H1 (cell line): Measurements from ENCODE around the gene SPOPL. TPM values are rescaled to one million over a fixed set of nuclear protein-coding genes. Genes with fewer than 3 reads are reported as not detected.

Experiments
- CTCF ChIA-PET: fragments of 300-600 bp; sonication (Branson Sonifier 250); formaldehyde crosslinking; loops from one replicate; lab custom pipeline; 2021; ENCODE audit not compliant: partially characterized antibody; lab: Charles Lee
- POLR2A ChIA-PET: fragments of 300-600 bp; sonication (Branson Sonifier 250); formaldehyde crosslinking; loops from one replicate; lab custom pipeline; 2021; ENCODE audit warnings: inconsistent platforms; ENCODE audit not compliant: partially characterized antibody; lab: Charles Lee
- DNase-seq, 2 experiments: peaks; one replicate each; pipeline versions ENCODE4 v3.0.0 to v3.0.0-alpha.2; 2010 to 2022; ENCODE audit warnings: low spot score in 2 of 2, low read depth in 1 of 2, mixed read lengths in 1 of 2
- FAIRE-seq: peaks from 2 replicates; lab custom pipeline; 2011; peaks lifted over from hg19 to GRCh38; lab: Jason Lieb, UNC
- H2AFZ ChIP-seq: 2 replicates; pipeline ENCODE4 v1.8.1; 2012; ENCODE audit warnings: low read length, inconsistent platforms
- H2AK5ac ChIP-seq: 2 replicates; pipeline ENCODE4 v1.6.1; 2013; ENCODE audit warnings: low read depth, low read length
- H2BK120ac ChIP-seq: replicated peaks from 2 replicates; pipeline ENCODE3; 2013; ENCODE audit warnings: low read depth, low read length, inconsistent platforms
- H2BK12ac ChIP-seq: 2 replicates; pipeline ENCODE4 v1.6.1; 2013; ENCODE audit warnings: low read depth, low read length
- H2BK15ac ChIP-seq: 2 replicates; pipeline ENCODE4 v1.6.1; 2013; ENCODE audit warnings: low read length
- H2BK20ac ChIP-seq: 2 replicates; pipeline ENCODE4 v1.6.1; 2013; ENCODE audit warnings: low read length
- H2BK5ac ChIP-seq: 2 replicates; pipeline ENCODE4 v1.6.1; 2013; ENCODE audit warnings: low read depth, low read length
- H3K14ac ChIP-seq: 2 replicates; pipeline ENCODE4 v1.6.1; 2013; ENCODE audit warnings: inconsistent platforms; ENCODE audit not compliant: insufficient read length
- H3K18ac ChIP-seq: 2 replicates; pipeline ENCODE4 v1.6.1; 2013; ENCODE audit warnings: low read length; ENCODE audit errors: extremely low read depth
- H3K23ac ChIP-seq: 2 replicates; pipeline ENCODE4 v1.6.1; 2013; ENCODE audit warnings: inconsistent platforms; ENCODE audit not compliant: insufficient read length
- H3K23me2 ChIP-seq: 2 replicates; pipeline ENCODE4 v1.6.1; 2013; ENCODE audit warnings: low read depth, low read length
- H3K27ac ChIP-seq: 2 replicates; pipeline ENCODE4 v1.6.1; 2011; ENCODE audit warnings: low read depth, low read length, inconsistent platforms
- H3K27me3 ChIP-seq, 4 experiments: replicated peaks in 1 of 4; 1 replicate in 1 of 4; 2 replicates in 3 of 4; pipeline versions ENCODE4 v1.6.1 to v1.8.1; 2011 to 2013; ENCODE audit warnings: low read length in 3 of 4, mild to moderate bottlenecking in 3 of 4, inconsistent platforms in 2 of 4, mixed read lengths in 2 of 4, moderate library complexity in 1 of 4; ENCODE audit not compliant: control insufficient read depth in 3 of 4, insufficient read depth in 3 of 4; ENCODE audit errors: extremely low read depth in 1 of 4
- H3K36me3 ChIP-seq, 4 experiments: 2 replicates each; pipeline versions ENCODE4 v1.6.1 to v1.8.1; 2011 to 2013; ENCODE audit warnings: mild to moderate bottlenecking in 4 of 4, low read length in 3 of 4, moderate library complexity in 2 of 4, control low read depth in 1 of 4, inconsistent platforms in 1 of 4; ENCODE audit not compliant: insufficient read depth in 4 of 4, control insufficient read depth in 2 of 4
- H3K4ac ChIP-seq: replicated peaks from 2 replicates; pipeline ENCODE3; 2013; ENCODE audit warnings: low read length, low read depth, mixed read lengths, inconsistent platforms; ENCODE audit not compliant: insufficient read length
- H3K4me1 ChIP-seq, 4 experiments: replicated peaks in 1 of 4; 1 replicate in 1 of 4; 2 replicates in 3 of 4; pipeline versions ENCODE4 v1.6.1 to v1.8.1; 2011 to 2013; ENCODE audit warnings: low read length in 3 of 4, inconsistent platforms in 2 of 4, mixed read lengths in 1 of 4; ENCODE audit not compliant: insufficient read depth in 4 of 4, control insufficient read depth in 3 of 4
- H3K4me2 ChIP-seq, 2 experiments: 2 replicates each; pipeline versions ENCODE4 v1.6.1 to v1.8.1; 2011 to 2013; ENCODE audit warnings: low read depth in 2 of 2, low read length in 2 of 2, control low read depth in 1 of 2, inconsistent platforms in 1 of 2, mild to moderate bottlenecking in 1 of 2; ENCODE audit not compliant: insufficient read depth in 1 of 2
- H3K4me3 ChIP-seq, 4 experiments: fragments of 200-600, 300-600 bp in 1 of 4; sonication (generic), shearing (Covaris generic), sonication (Bioruptor Twin) in 1 of 4; 2 replicates each; pipeline versions ENCODE4 v1.5.1 to v1.8.1; 2011 to 2016; ENCODE audit warnings: low read length in 4 of 4, low read depth in 3 of 4, control low read depth in 2 of 4, inconsistent platforms in 2 of 4, mild to moderate bottlenecking in 2 of 4, mixed read lengths in 1 of 4, moderate library complexity in 1 of 4; ENCODE audit not compliant: insufficient read depth in 2 of 4; ENCODE audit errors: extremely low read depth in 1 of 4
- H3K56ac ChIP-seq: replicated peaks from 2 replicates; pipeline ENCODE3; 2013; ENCODE audit warnings: low read depth, mild to moderate bottlenecking, mixed read lengths, low read length, inconsistent platforms; ENCODE audit not compliant: insufficient read length
- H3K79me1 ChIP-seq: 2 replicates; pipeline ENCODE4 v1.6.1; 2013; ENCODE audit warnings: low read depth, low read length, control low read depth
- H3K79me2 ChIP-seq, 2 experiments: 2 replicates each; pipeline versions ENCODE4 v1.6.1 to v1.8.1; 2012 to 2013; ENCODE audit warnings: low read length in 2 of 2, mild to moderate bottlenecking in 2 of 2, inconsistent platforms in 1 of 2; ENCODE audit not compliant: insufficient read depth in 2 of 2, control insufficient read depth in 1 of 2
- H3K9ac ChIP-seq, 4 experiments: replicated peaks in 1 of 4; 1 replicate in 1 of 4; 2 replicates in 3 of 4; pipeline versions ENCODE4 v1.6.1 to v1.8.1; 2011 to 2013; ENCODE audit warnings: low read depth in 3 of 4, low read length in 3 of 4, control low read depth in 2 of 4, mild to moderate bottlenecking in 2 of 4, moderate library complexity in 2 of 4, inconsistent platforms in 1 of 4; ENCODE audit errors: extremely low read depth in 1 of 4
- H3K9me3 ChIP-seq, 2 experiments: 2 replicates each; pipeline versions ENCODE4 v1.6.1 to v1.8.1; 2012 to 2013; ENCODE audit warnings: mild to moderate bottlenecking in 2 of 2, moderate library complexity in 2 of 2, control low read depth in 1 of 2, inconsistent platforms in 1 of 2, low read depth in 1 of 2, low read length in 1 of 2, mixed read lengths in 1 of 2; ENCODE audit not compliant: insufficient read depth in 2 of 2
- H4K20me1 ChIP-seq, 2 experiments: replicated peaks in 1 of 2; 2 replicates each; pipeline versions ENCODE3 to v1.8.1; 2011 to 2013; ENCODE audit warnings: inconsistent platforms in 2 of 2, low read length in 2 of 2, mild to moderate bottlenecking in 1 of 2; ENCODE audit not compliant: insufficient read depth in 2 of 2, control insufficient read depth in 1 of 2
- H4K5ac ChIP-seq: 2 replicates; pipeline ENCODE4 v1.6.1; 2013; ENCODE audit warnings: low read length, low read depth, mixed read lengths, inconsistent platforms; ENCODE audit not compliant: insufficient read length
- H4K8ac ChIP-seq: 2 replicates; pipeline ENCODE4 v1.8.0; 2013; ENCODE audit warnings: mild to moderate bottlenecking, moderate library complexity, low read length, inconsistent platforms; ENCODE audit not compliant: insufficient read depth; ENCODE audit errors: extremely low read depth
- H4K91ac ChIP-seq: replicated peaks from 2 replicates; pipeline ENCODE3; 2013; ENCODE audit warnings: low read length, mixed read lengths, inconsistent platforms; ENCODE audit not compliant: insufficient read length
- BRCA1 ChIP-seq: IDR thresholded peaks from 2 replicates; pipeline ENCODE4 v1.6.1; 2012; ENCODE audit warnings: low read depth, low read length, improper control_type of control experiment
- GTF2F1 ChIP-seq: IDR thresholded peaks from 2 replicates; pipeline ENCODE4 v1.6.1; 2012; ENCODE audit warnings: low read depth, low read length, improper control_type of control experiment, borderline replicate concordance
- HDAC2 ChIP-seq, 2 experiments: fragments of 300-600 bp in 1 of 2; sonication (generic) in 1 of 2; IDR thresholded peaks; 2 replicates each; pipeline ENCODE4 v1.6.1; 2011 to 2012; ENCODE audit warnings: low read depth in 2 of 2, low read length in 2 of 2, mild to moderate bottlenecking in 2 of 2, moderate library complexity in 2 of 2, borderline replicate concordance in 1 of 2, inconsistent platforms in 1 of 2
- KDM4A ChIP-seq: IDR thresholded peaks from one replicate; pipeline ENCODE4 v1.7.1; 2012; ENCODE audit warnings: low read depth, mild to moderate bottlenecking, moderate library complexity, low read length, inconsistent platforms; ENCODE audit not compliant: severe bottlenecking
- NANOG ChIP-seq: IDR thresholded peaks from 2 replicates; pipeline ENCODE4 v1.6.1; 2011; ENCODE audit warnings: low read length, low read depth, mild to moderate bottlenecking, inconsistent platforms; ENCODE audit not compliant: insufficient read depth, poor library complexity, severe bottlenecking
- POLR2A ChIP-seq, 2 experiments: IDR thresholded peaks; 1 replicate in 1 of 2; 2 replicates in 1 of 2; pipeline ENCODE4 v1.6.1; 2011; ENCODE audit warnings: low read depth in 2 of 2, low read length in 2 of 2, mild to moderate bottlenecking in 2 of 2; ENCODE audit errors: control extremely low read depth in 1 of 2
- SRF ChIP-seq: IDR thresholded peaks from 2 replicates; pipeline ENCODE4 v1.6.1; 2011; ENCODE audit warnings: mild to moderate bottlenecking, low read depth, low read length, moderate library complexity
- TBP ChIP-seq: IDR thresholded peaks from 2 replicates; pipeline ENCODE4 v1.6.1; 2011; ENCODE audit warnings: low read depth, low read length, improper control_type of control experiment
- YY1 ChIP-seq: IDR thresholded peaks from 2 replicates; pipeline ENCODE4 v1.6.1; 2011; ENCODE audit warnings: low read depth, mild to moderate bottlenecking, low read length
- ZNF274 ChIP-seq: IDR thresholded peaks from 2 replicates; pipeline ENCODE4 v1.7.0; 2012; ENCODE audit warnings: low read length, borderline replicate concordance; ENCODE audit errors: extremely low read depth
- WGBS, 2 experiments: shearing (Covaris generic) in 1 of 2; methylation state at CpG; one replicate each; pipeline versions ENCODE4 v1.1.6 to v1.1.7; 2013 to 2015; ENCODE audit warnings: low lambda C conversion rate in 2 of 2, mixed read lengths in 2 of 2, inconsistent platforms in 1 of 2, low coverage in 1 of 2, missing lambda C conversion rate in 1 of 2; ENCODE audit not compliant: insufficient replicate concordance in 2 of 2, insufficient coverage in 1 of 2, insufficient read length in 1 of 2; ENCODE audit errors: extremely low coverage in 1 of 2, missing lambda C conversion rate in 1 of 2; 5-methylcytosine and 5-hydroxymethylcytosine counted together
- polyA plus RNA-seq, 7 experiments: library from polyadenylated mRNA; depleted of rRNA in 3 of 7; stranded (reverse) in 5 of 7; unstranded in 2 of 7; fragments of >200 nt in 5 of 7; fragments of 200-250 nt in 2 of 7; gene quantifications; 1 replicate in 5 of 7; 2 replicates in 1 of 7; 4 replicates in 1 of 7; pipeline versions ENCODE4 v1.2.1 to v1.2.3, GENCODE V29; 2011 to 2013; ENCODE audit warnings: missing spikeins in 2 of 7, mixed read lengths in 2 of 7
- total RNA-seq: library from RNA; stranded (reverse); fragmentation: NEBNext Ultra II Directional; extraction: Animal tissue kit (Norgen Biotek cat#: 25700); gene quantifications from 2 replicates; pipeline ENCODE4 v1.2.1, GENCODE V29; 2021

SPOPL gene
- total and polyA plus RNA-seq, 2 of the 8 experiments (the other 6 are each of a cell fraction or from before 2014, with no cell fraction given) = 1.9 to 14.5 TPM

DNA sequence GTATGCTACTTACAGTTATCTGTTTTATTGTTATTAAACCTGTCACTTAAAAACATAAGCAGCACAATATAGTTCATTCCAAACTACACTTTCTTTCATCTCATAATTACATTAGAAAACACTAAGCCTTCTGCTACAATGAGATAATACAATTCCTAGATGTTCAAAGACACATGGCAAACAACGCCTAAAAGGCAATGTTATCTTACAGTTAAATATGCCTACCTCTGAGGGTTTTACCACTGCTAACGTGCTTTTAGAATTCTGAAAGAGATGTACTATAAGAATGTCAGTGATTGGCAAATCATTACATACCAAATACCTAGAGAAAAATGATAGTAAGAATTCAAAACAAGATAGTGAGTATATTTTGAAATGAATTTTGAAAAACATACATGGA, 46.8 kb upstream of the SPOPL start:
- H2BK5ac ChIP-seq = no peak overlapping the region
- no peak overlapping the region for H3K4me3 ChIP-seq
- no peaks in the 10 kb centered on the region for H3K79me2 ChIP-seq
- H3K36me3 ChIP-seq = no peaks in the 10 kb centered on the region
- no peaks in the 10 kb centered on the region for H4K20me1 ChIP-seq
- H3K4ac ChIP-seq = no peak overlapping the region
- no peak overlapping the region for H4K91ac ChIP-seq
- H3K56ac ChIP-seq = no peak overlapping the region
- FAIRE-seq (no peak), DNase-seq (no peak)
- no peak overlapping the region for H2AK5ac ChIP-seq
- no peak overlapping the region for H3K23ac ChIP-seq
- no peak overlapping the region for H3K27ac ChIP-seq
- H4K8ac ChIP-seq = no peak overlapping the region
- no peak overlapping the region for H3K9ac ChIP-seq
- H3K27me3 ChIP-seq = no peaks in the 10 kb centered on the region
- CTCF ChIA-PET = no interaction called here
- no peak overlapping the region for H3K14ac ChIP-seq
- no peaks in the 10 kb centered on the region for H3K23me2 ChIP-seq
- H3K9me3 ChIP-seq = no peaks in the 10 kb centered on the region
- WGBS, 2 experiments = 84% methylated on average over 2 of the region's 2 CpGs; no CpG with 5 or more reads in 1 of the 2 experiments
- no peak overlapping the region for H2BK20ac ChIP-seq
- H3K4me1 ChIP-seq = no peaks in the 10 kb centered on the region
- H4K5ac ChIP-seq = no peak overlapping the region
- H3K4me2 ChIP-seq = no peak overlapping the region
- H2BK15ac ChIP-seq = no peak overlapping the region
- H2BK12ac ChIP-seq = no peak overlapping the region
- POLR2A ChIA-PET = no interaction called here
- H2AFZ ChIP-seq = no peak overlapping the region
- no peak overlapping the region for H3K18ac ChIP-seq
- no peaks in the 10 kb centered on the region for H3K79me1 ChIP-seq
- no peak overlapping the region for H2BK120ac ChIP-seq
- TF ChIP-seq POLR2A (IDR thresholded peaks at IDR 0.05; ENCODE audit: control extremely low read depth in 1 of 2, low read depth in 2 of 2, low read length in 2 of 2) (no peak), ZNF274 (no peak), GTF2F1 (no peak), TBP (no peak), YY1 (no peak), BRCA1 (no peak), SRF (no peak), KDM4A (no peak), NANOG (no peak), HDAC2 (IDR thresholded peaks at IDR 0.05; ENCODE audit: borderline replicate concordance in 1 of 2, low read depth in 2 of 2, low read length in 2 of 2) (no peak)
